GM12865 (cell line): Measurements from ENCODE around the gene NTN1.
"Not testable (repeated sequence)": the region's sequence is repeated elsewhere in the genome, so short reads cannot be mapped to it uniquely, and the experiment has no call there.

Experiments used
- DNase-seq: peaks from one replicate; pipeline ENCODE4 v3.0.0; 2010; ENCODE audit warnings: low read depth
- H3K4me3 ChIP-seq: 2 replicates; pipeline ENCODE4 v1.5.1; 2011; ENCODE audit warnings: mild to moderate bottlenecking, low read depth, low read length, control low read depth
- TF ChIP-seq, protein P1 (sequence below): IDR thresholded peaks from 2 replicates; pipeline ENCODE4 v1.5.1; 2011; ENCODE audit warnings: low read length, control low read depth, low read depth, inconsistent platforms; ENCODE audit not compliant: insufficient read depth; ENCODE audit errors: missing control alignments

The NTN1 gene

DNA sequence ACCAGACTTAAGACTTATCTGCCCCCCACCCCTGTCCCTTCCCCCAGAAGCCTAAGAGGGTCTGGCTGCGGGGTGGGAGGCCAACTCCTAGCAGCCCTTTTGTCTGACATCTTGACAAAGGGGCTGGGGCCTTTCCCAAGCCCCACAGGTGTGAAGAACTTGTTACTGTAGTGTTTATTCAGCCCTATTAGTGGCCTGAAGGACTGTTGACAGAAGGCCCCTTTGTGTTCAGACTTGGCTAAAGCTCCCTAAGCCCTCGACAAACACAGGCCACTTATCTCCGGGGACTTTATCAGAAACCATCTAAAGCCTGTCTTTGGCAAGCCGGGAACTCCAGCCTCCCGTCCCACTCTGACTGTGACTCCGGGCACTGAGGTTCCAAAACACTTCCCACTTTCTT lies 129.8 kb downstream of the NTN1 start:
- H3K4me3 ChIP-seq = no peak overlapping the region
- TF ChIP-seq, protein P1, sequence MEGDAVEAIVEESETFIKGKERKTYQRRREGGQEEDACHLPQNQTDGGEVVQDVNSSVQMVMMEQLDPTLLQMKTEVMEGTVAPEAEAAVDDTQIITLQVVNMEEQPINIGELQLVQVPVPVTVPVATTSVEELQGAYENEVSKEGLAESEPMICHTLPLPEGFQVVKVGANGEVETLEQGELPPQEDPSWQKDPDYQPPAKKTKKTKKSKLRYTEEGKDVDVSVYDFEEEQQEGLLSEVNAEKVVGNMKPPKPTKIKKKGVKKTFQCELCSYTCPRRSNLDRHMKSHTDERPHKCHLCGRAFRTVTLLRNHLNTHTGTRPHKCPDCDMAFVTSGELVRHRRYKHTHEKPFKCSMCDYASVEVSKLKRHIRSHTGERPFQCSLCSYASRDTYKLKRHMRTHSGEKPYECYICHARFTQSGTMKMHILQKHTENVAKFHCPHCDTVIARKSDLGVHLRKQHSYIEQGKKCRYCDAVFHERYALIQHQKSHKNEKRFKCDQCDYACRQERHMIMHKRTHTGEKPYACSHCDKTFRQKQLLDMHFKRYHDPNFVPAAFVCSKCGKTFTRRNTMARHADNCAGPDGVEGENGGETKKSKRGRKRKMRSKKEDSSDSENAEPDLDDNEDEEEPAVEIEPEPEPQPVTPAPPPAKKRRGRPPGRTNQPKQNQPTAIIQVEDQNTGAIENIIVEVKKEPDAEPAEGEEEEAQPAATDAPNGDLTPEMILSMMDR = no peak
- DNase-seq = no peak

GRCh38 chr17:9151740-9152139 lies 130.4 kb downstream of the NTN1 start:
- not testable (repeated sequence) for H3K4me3 ChIP-seq, DNase-seq

- TF ChIP-seq, protein P1 = no peak
- DNase-seq = no peak
- H3K4me3 ChIP-seq = no peak overlapping the region
Measured at GRCh38 chr17:9158544-9159452, 137.5 kb downstream of the NTN1 start.

DNA sequence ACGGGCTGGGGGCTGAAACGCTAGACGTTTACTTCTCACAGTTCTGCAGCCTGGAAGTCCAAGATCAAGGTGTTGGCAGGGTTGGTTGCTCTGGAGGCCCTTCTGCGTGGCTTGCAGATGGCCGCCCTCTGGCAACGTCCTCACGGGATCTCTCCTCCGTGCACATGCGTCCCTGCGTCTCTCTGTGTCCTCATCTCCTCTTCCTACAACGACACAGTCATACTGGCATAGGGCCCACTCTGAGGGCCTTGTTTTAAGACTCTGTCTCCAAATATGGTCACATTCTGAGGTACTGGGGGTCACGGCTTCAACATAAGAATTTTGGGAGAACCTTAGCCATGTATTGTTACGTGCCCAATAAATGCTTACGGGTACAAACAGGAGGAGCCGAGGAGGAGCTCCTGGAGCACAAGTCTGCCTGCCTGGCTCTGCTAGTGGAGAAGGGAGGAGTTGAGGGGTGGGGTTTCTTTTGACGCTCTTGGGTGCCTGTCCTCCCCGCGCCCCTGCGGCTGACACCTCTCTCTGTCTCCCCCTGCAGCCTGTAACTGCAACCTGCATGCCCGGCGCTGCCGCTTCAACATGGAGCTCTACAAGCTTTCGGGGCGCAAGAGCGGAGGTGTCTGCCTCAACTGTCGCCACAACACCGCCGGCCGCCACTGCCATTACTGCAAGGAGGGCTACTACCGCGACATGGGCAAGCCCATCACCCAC lies 141.1 kb downstream of the NTN1 start:
- peak; percentile 5 for DNase-seq
- H3K4me3 ChIP-seq = no peak overlapping the region
- TF ChIP-seq, protein P1 = no peak

GRCh38 chr17:9166788-9167187 lies 145.5 kb downstream of the NTN1 start:
- TF ChIP-seq, protein P1 = no peak
- no peak overlapping the region for H3K4me3 ChIP-seq
- DNase-seq = no peak

GRCh38 chr17:9167379-9167778 lies 146.1 kb downstream of the NTN1 start:
- DNase-seq = no peak
- H3K4me3 ChIP-seq = no peak overlapping the region
- TF ChIP-seq, protein P1 = no peak

GRCh38 chr17:9169116-9169515 lies 147.8 kb downstream of the NTN1 start:
- TF ChIP-seq, protein P1 = no peak
- no peak for DNase-seq
- no peak overlapping the region for H3K4me3 ChIP-seq
